ENCODE data around the gene SCAF4. TPM values are rescaled to one million over a fixed set of nuclear protein-coding genes. Genes with fewer than 3 reads are reported as not detected.
A peak's percentile ranks its signal among the peaks of the same experiment; 100 is the strongest.
"Not testable (repeated sequence)": the region's sequence is repeated elsewhere in the genome, so short reads cannot be mapped to it uniquely, and the experiment has no call there.

SCAF4 gene
- total RNA-seq, 2 donors from 2014 or later, result 33.3 to 34.2 TPM

GRCh38 chr21:31660591-31660990, 71.3 kb downstream of the SCAF4 start:
- ATAC-seq, result no peak
- DNase-seq, result no peak
- intact Hi-C loops (cut with DNase I, micrococcal nuclease), result no loop called here

- ATAC-seq, result peak; percentile 16
- intact Hi-C loops (cut with DNase I, micrococcal nuclease), result no loop called here
These were observed 71.7 kb downstream of the SCAF4 start for GRCh38 chr21:31660259-31660565.

GRCh38 chr21:31659536-31660258, 72.2 kb downstream of the SCAF4 start, which contains the start of gene SOD1:
TSS of gene SOD1 (plus strand) at chr21:31659693. CDS start at chr21:31659770, 77 bp downstream.
- ATAC-seq (peak; percentile 84), DNase-seq (peak; percentile 96 to 97)
- intact Hi-C loops (cut with DNase I, micrococcal nuclease), result no loop called here

More at GRCh38 chr21:31660259-31660565, 71.7 kb downstream of the SCAF4 start:
- DNase-seq, result no peak

GRCh38 chr21:31659286-31659535, 72.7 kb downstream of the SCAF4 start:
- ATAC-seq (peak; percentile 19), DNase-seq (no peak)
- intact Hi-C loops (cut with DNase I, micrococcal nuclease), result no loop called here

- ATAC-seq (peak; percentile 57), DNase-seq (peak; percentile 73 to 75)
- intact Hi-C loops (cut with DNase I, micrococcal nuclease), result no loop called here
These were observed 73.9 kb downstream of the SCAF4 start for GRCh38 chr21:31658053-31658452.

- DNase-seq (no peak), ATAC-seq (no peak)
- intact Hi-C loops (cut with DNase I, micrococcal nuclease), result no loop called here
These were observed 75.5 kb downstream of the SCAF4 start for GRCh38 chr21:31656199-31657095.

- intact Hi-C loops (cut with DNase I, micrococcal nuclease); DNase-seq; ATAC-seq: not testable (repeated sequence)
These were observed 76.9 kb downstream of the SCAF4 start for GRCh38 chr21:31654821-31655580.

GRCh38 chr21:31654340-31654739, 77.6 kb downstream of the SCAF4 start:
- DNase-seq (no peak), ATAC-seq (no peak)
- intact Hi-C loops (cut with DNase I, micrococcal nuclease), result no loop called here

- ATAC-seq; DNase-seq; intact Hi-C loops (cut with DNase I, micrococcal nuclease): not testable (repeated sequence)
These were observed 80.4 kb downstream of the SCAF4 start for GRCh38 chr21:31651491-31651890.

GRCh38 chr21:31650930-31651329, 81.0 kb downstream of the SCAF4 start:
- DNase-seq (no peak), ATAC-seq (no peak)
- intact Hi-C loops (cut with DNase I, micrococcal nuclease), result no loop called here

- DNase-seq (no peak), ATAC-seq (no peak)
- intact Hi-C loops (cut with DNase I, micrococcal nuclease), result no loop called here
These were observed 84.3 kb downstream of the SCAF4 start for GRCh38 chr21:31647650-31648049.

GRCh38 chr21:31644643-31645042, 87.3 kb downstream of the SCAF4 start:
- intact Hi-C loops (cut with DNase I, micrococcal nuclease), result no loop called here
- ATAC-seq (peak; percentile 96), DNase-seq (peak in 1 of 2 donors; percentile 62)

- intact Hi-C loops (cut with DNase I, micrococcal nuclease), result no loop called here
- no peak for DNase-seq
- no peak for ATAC-seq
These were observed 90.4 kb downstream of the SCAF4 start for GRCh38 chr21:31641416-31641922.

GRCh38 chr21:31636874-31637273, 95.0 kb downstream of the SCAF4 start:
- intact Hi-C loops (cut with DNase I, micrococcal nuclease), result no loop called here
- DNase-seq (no peak), ATAC-seq (no peak)

GRCh38 chr21:31634993-31635392, 96.9 kb downstream of the SCAF4 start:
- DNase-seq (no peak), ATAC-seq (no peak)
- intact Hi-C loops (cut with DNase I, micrococcal nuclease), result no loop called here

GRCh38 chr21:31631881-31632280, 100.0 kb downstream of the SCAF4 start:
- ATAC-seq; DNase-seq; intact Hi-C loops (cut with DNase I, micrococcal nuclease): not testable (repeated sequence)

- no peak for DNase-seq
- intact Hi-C loops (cut with DNase I, micrococcal nuclease), result no loop called here
- no peak for ATAC-seq
These were observed 101.8 kb downstream of the SCAF4 start for GRCh38 chr21:31629972-31630711.

GRCh38 chr21:31624961-31625491, 106.9 kb downstream of the SCAF4 start:
- intact Hi-C loops (cut with DNase I, micrococcal nuclease), result no loop called here
- DNase-seq, result no peak
- no peak for ATAC-seq
